DMS 273 (cell line): ENCODE data around the gene TPK1.
A peak's percentile ranks its signal among the peaks of the same experiment; 100 is the strongest.
"Not testable (repeated sequence)": the region's sequence is repeated elsewhere in the genome, so short reads cannot be mapped to it uniquely, and the experiment has no call there.

Experiments
- DNase-seq: peaks from one replicate; lab custom pipeline; 2025; ENCODE audit not compliant: unreplicated experiment; lab: John Stamatoyannopoulos, UW

The TPK1 gene

GRCh38 chr7:144487901-144488300 is 348.0 kb downstream of the TPK1 start:
- DNase-seq, result no peak

- no peak for DNase-seq
These were observed 351.4 kb downstream of the TPK1 start for GRCh38 chr7:144484445-144484844.

GRCh38 chr7:144483189-144483588 is 352.7 kb downstream of the TPK1 start:
- DNase-seq, result no peak

GRCh38 chr7:144481833-144482232 is 354.0 kb downstream of the TPK1 start:
- no peak for DNase-seq

GRCh38 chr7:144477348-144477747 is 358.5 kb downstream of the TPK1 start:
- DNase-seq, result no peak

- no peak for DNase-seq
These were observed 360.8 kb downstream of the TPK1 start for GRCh38 chr7:144474800-144475615.

GRCh38 chr7:144474363-144474762 is 361.5 kb downstream of the TPK1 start:
- no peak for DNase-seq

GRCh38 chr7:144473908-144474307 is 361.9 kb downstream of the TPK1 start:
- DNase-seq, result no peak

- DNase-seq, result no peak
These were observed 365.8 kb downstream of the TPK1 start for GRCh38 chr7:144470078-144470477.

- no peak for DNase-seq
These were observed 366.7 kb downstream of the TPK1 start for GRCh38 chr7:144468990-144469732.

- DNase-seq, result no peak
These were observed 376.2 kb downstream of the TPK1 start for GRCh38 chr7:144459635-144460034.

- no peak for DNase-seq
These were observed 380.8 kb downstream of the TPK1 start for GRCh38 chr7:144455040-144455404.

GRCh38 chr7:144454256-144455039 is 381.4 kb downstream of the TPK1 start:
- peak; percentile 9 for DNase-seq

- no peak for DNase-seq
These were observed 383.8 kb downstream of the TPK1 start for GRCh38 chr7:144452064-144452463.

- DNase-seq, result no peak
These were observed 390.3 kb downstream of the TPK1 start for GRCh38 chr7:144445590-144445989.

- DNase-seq, result no peak
These were observed 396.1 kb downstream of the TPK1 start for GRCh38 chr7:144439717-144440205.

GRCh38 chr7:144438759-144439158 is 397.1 kb downstream of the TPK1 start:
- no peak for DNase-seq

GRCh38 chr7:144437370-144438191 is 398.3 kb downstream of the TPK1 start:
- peak; percentile 78 for DNase-seq

GRCh38 chr7:144436500-144436899 is 399.4 kb downstream of the TPK1 start:
- DNase-seq, result no peak

- DNase-seq, result no peak
These were observed 407.4 kb downstream of the TPK1 start for GRCh38 chr7:144428431-144428830.

- DNase-seq, result not testable (repeated sequence)
These were observed 408.3 kb downstream of the TPK1 start for GRCh38 chr7:144427539-144427938.
